ENCODE results near the gene USP2.

- TF ChIP-seq EZH2 (IDR thresholded peaks at IDR 0.05; ENCODE audit: borderline replicate concordance, low read depth, low read length, severe bottlenecking), result no peak
- TF ChIP-seq, protein P1, sequence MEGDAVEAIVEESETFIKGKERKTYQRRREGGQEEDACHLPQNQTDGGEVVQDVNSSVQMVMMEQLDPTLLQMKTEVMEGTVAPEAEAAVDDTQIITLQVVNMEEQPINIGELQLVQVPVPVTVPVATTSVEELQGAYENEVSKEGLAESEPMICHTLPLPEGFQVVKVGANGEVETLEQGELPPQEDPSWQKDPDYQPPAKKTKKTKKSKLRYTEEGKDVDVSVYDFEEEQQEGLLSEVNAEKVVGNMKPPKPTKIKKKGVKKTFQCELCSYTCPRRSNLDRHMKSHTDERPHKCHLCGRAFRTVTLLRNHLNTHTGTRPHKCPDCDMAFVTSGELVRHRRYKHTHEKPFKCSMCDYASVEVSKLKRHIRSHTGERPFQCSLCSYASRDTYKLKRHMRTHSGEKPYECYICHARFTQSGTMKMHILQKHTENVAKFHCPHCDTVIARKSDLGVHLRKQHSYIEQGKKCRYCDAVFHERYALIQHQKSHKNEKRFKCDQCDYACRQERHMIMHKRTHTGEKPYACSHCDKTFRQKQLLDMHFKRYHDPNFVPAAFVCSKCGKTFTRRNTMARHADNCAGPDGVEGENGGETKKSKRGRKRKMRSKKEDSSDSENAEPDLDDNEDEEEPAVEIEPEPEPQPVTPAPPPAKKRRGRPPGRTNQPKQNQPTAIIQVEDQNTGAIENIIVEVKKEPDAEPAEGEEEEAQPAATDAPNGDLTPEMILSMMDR (IDR thresholded peaks at IDR 0.05; ENCODE audit: borderline replicate concordance, extremely low read depth, low read length, poor library complexity, severe bottlenecking), result no peak
Measured at GRCh38 chr11:119355091-119355843, 26.2 kb downstream of the USP2 start.
